SHP77 (cell line): ENCODE measurements around the gene ZCWPW1.

Source experiments
- DNase-seq, 2 experiments: peaks; one replicate each; lab custom pipeline; 2025; lab: John Stamatoyannopoulos, UW

The ZCWPW1 gene

GRCh38 chr7:100432621-100433275, 4.2 kb upstream of the ZCWPW1 start:
- DNase-seq = no peak

GRCh38 chr7:100432053-100432452, 3.5 kb upstream of the ZCWPW1 start:
- DNase-seq = no peak

- DNase-seq = no peak
Measured at GRCh38 chr7:100431286-100431735, 2.8 kb upstream of the ZCWPW1 start.

GRCh38 chr7:100430493-100431285, 2.2 kb upstream of the ZCWPW1 start:
- no peak for DNase-seq

GRCh38 chr7:100429637-100430492, 1.4 kb upstream of the ZCWPW1 start, which contains the start of gene MEPCE:
Gene MEPCE, plus strand, starts transcription at chr7:100429831. Its CDS starts 188 bp downstream, at chr7:100430019.
- DNase-seq = peak; percentile 92 to 97

- DNase-seq = peak; percentile 95 to 96
Measured at GRCh38 chr7:100428967-100429636, 599 bp upstream of the ZCWPW1 start.

- no peak for DNase-seq
Measured at GRCh38 chr7:100427762-100428198, 723 bp downstream of the ZCWPW1 start.

GRCh38 chr7:100426516-100426915, 2.0 kb downstream of the ZCWPW1 start:
- no peak for DNase-seq

- no peak for DNase-seq
Measured at GRCh38 chr7:100425347-100425746, 3.2 kb downstream of the ZCWPW1 start.

GRCh38 chr7:100423315-100423714, 5.2 kb downstream of the ZCWPW1 start:
- DNase-seq = no peak

GRCh38 chr7:100419660-100420226, 8.8 kb downstream of the ZCWPW1 start:
- DNase-seq = no peak

- no peak for DNase-seq
Measured at GRCh38 chr7:100418930-100419659, 9.4 kb downstream of the ZCWPW1 start.

GRCh38 chr7:100415448-100415847, 13.1 kb downstream of the ZCWPW1 start:
- DNase-seq = no peak

- DNase-seq = no peak
Measured at GRCh38 chr7:100413889-100414288, 14.6 kb downstream of the ZCWPW1 start.

GRCh38 chr7:100413346-100413745, 15.2 kb downstream of the ZCWPW1 start:
- no peak for DNase-seq

- no peak for DNase-seq
Measured at GRCh38 chr7:100411101-100411500, 17.4 kb downstream of the ZCWPW1 start.

- DNase-seq = peak; percentile 14 to 52
Measured at GRCh38 chr7:100407285-100408180, 21.0 kb downstream of the ZCWPW1 start.

- no peak for DNase-seq
Measured at GRCh38 chr7:100406767-100407166, 21.7 kb downstream of the ZCWPW1 start.

- DNase-seq = no peak
Measured at GRCh38 chr7:100402241-100402640, 26.3 kb downstream of the ZCWPW1 start.

- no peak for DNase-seq
Measured at GRCh38 chr7:100401811-100402210, 26.7 kb downstream of the ZCWPW1 start.
